ENCODE measurements around the gene USP44.

Gene USP44

DNA sequence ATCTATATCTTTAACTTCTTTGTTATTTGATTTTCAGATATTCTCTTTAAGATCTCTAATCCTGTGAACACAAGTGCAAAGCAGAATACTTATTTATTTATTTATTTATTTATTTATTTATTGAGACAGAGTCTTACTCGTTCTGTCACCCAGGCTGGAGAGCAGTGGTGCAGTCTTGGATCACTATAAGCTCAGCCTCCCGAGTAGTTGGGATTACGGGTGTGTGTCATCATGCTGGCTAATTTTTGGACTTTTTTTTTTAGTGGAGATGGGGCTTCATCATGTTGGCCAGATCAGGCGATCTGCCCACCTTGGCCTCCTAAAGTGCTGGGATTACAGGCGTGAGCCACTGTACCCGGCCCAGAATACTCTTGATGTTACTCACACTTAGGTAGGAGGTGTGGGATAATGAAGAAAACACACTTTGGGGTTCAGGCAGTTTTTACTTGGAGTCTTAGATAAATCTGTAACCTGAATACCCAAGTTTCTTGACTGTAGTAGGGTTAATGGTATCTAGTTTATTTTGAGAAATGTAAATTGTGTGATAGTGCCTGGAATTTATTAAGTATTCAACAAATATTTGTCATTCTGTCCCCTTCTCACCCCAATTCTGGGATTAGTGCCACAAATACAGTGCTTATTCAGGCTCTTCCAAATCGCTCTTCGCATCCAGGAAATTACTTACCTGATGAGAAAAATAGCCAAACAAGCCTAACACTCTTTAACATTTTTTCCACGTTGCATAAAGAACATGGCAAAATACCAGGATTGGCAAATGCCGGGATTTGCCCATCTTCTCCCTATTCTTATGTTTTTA is 44.4 kb downstream of the USP44 start:
- ChIA-PET CTCF (interaction anchor here (0.6 kb wide), 1 partner anchor 371 kb away, joined by 6 read pairs; no protein-coding TSS in a partner anchor), POLR2A (ENCODE audit: low non-redundant PET) (no interaction called here)
- TF ChIP-seq, protein P1, sequence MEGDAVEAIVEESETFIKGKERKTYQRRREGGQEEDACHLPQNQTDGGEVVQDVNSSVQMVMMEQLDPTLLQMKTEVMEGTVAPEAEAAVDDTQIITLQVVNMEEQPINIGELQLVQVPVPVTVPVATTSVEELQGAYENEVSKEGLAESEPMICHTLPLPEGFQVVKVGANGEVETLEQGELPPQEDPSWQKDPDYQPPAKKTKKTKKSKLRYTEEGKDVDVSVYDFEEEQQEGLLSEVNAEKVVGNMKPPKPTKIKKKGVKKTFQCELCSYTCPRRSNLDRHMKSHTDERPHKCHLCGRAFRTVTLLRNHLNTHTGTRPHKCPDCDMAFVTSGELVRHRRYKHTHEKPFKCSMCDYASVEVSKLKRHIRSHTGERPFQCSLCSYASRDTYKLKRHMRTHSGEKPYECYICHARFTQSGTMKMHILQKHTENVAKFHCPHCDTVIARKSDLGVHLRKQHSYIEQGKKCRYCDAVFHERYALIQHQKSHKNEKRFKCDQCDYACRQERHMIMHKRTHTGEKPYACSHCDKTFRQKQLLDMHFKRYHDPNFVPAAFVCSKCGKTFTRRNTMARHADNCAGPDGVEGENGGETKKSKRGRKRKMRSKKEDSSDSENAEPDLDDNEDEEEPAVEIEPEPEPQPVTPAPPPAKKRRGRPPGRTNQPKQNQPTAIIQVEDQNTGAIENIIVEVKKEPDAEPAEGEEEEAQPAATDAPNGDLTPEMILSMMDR (conservative IDR thresholded peaks at IDR 0.05; ENCODE audit: low read depth), result no peak
- no peak overlapping the region for H3K27ac ChIP-seq
- no peak for DNase-seq (ENCODE audit: low spot score)

DNA sequence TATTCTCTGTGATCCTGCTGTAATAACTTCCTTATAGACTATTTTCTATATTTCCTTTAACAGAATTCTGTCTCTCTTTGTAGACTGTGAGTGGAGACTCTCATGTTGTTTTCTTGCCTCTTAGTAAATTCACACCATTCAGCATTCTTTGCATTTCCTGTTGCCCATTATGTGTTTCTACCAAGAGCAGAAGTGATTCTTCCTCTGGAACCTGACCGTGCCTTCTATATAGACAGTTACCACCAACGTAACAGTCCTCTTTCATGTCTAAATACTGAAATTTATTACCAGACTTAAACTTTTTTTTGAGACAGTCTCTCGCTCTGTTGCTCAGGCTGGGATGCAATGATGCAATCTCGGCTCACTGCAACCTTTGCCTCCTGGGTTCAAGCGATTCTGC is 46.2 kb downstream of the USP44 start:
- H3K27ac ChIP-seq, result no peak overlapping the region
- no peak for DNase-seq (ENCODE audit: low spot score)
- POLR2A ChIA-PET (ENCODE audit: low non-redundant PET), result no interaction called here
- CTCF ChIA-PET, result interaction anchor here (0.7 kb wide), 1 partner anchor 209 kb away, joined by 6 read pairs; no protein-coding TSS in a partner anchor
- TF ChIP-seq, protein P1 (conservative IDR thresholded peaks at IDR 0.05; ENCODE audit: low read depth), result no peak

DNA sequence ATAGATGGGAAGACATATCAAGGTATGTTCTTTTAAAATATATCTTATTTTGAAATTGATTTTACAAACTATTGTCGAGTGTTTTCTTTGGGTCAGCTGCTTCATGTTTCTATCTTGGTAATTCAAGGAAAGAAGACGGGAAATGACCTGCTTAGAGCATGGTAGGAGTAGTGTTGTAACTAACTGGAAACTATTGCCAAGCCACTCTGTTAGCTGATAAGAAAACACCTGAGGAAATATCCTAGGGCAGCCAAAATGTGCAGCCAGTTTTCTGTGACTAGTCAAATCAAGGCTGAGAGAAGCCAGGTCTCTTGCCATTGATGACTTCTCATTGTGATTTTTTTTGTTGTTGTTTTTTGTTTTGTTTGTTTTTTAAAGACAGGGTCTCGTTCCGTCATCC is 47.1 kb downstream of the USP44 start:
- no peak overlapping the region for H3K27ac ChIP-seq
- TF ChIP-seq, protein P1 (conservative IDR thresholded peaks at IDR 0.05; ENCODE audit: low read depth), result no peak
- ChIA-PET POLR2A (ENCODE audit: low non-redundant PET) (no interaction called here), CTCF (no interaction called here)
- DNase-seq (ENCODE audit: low spot score), result no peak

DNA sequence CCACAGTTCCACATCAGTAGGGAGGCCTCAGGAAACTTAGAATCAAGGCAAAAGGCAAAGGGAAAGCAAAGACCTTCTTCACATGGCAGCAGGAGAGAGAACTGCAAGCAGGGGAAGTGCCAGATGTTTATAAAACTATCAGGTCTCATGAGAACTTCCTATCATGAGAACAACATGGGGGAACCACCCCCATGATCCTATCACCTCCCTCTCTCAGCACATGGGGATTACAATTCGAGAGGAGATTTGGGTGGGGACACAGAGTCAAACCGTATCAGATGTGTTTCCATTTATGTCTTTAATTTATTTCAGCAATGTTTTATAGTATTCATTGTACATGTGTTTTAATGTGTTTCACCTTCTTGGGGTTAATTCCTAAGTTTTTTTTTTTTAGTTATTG is 51.5 kb downstream of the USP44 start:
- ChIA-PET POLR2A (ENCODE audit: low non-redundant PET) (no interaction called here), CTCF (no interaction called here)
- H3K27ac ChIP-seq, result no peak overlapping the region
- no peak for DNase-seq (ENCODE audit: low spot score)
- TF ChIP-seq, protein P1 (conservative IDR thresholded peaks at IDR 0.05; ENCODE audit: low read depth), result no peak

DNA sequence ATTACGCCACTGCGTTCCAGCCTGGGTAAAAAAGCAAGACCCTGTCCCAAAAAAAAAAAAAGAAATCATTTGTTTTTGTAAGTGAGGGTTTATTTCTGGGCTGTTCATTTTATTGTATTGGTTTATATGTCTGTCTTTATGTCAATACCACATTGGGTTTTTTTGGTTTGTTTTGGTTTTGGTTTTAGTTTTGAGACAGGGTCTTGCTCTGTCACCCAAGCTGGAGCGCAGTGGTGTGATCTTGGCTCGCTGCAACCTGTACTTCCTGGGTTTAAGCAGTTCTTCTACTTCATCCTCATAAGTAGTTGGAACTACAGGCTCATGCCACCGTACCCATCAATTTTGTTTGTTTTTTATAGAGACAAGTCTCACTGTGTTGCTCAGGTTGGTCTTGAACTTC is 52.3 kb downstream of the USP44 start:
- TF ChIP-seq, protein P1 (conservative IDR thresholded peaks at IDR 0.05; ENCODE audit: low read depth), result no peak
- no peak for DNase-seq (ENCODE audit: low spot score)
- CTCF ChIA-PET, result interaction anchor here (0.7 kb wide), 1 partner anchor 15 kb away, joined by 3 read pairs; no protein-coding TSS in a partner anchor
- no peak overlapping the region for H3K27ac ChIP-seq
- POLR2A ChIA-PET (ENCODE audit: low non-redundant PET), result no interaction called here

DNA sequence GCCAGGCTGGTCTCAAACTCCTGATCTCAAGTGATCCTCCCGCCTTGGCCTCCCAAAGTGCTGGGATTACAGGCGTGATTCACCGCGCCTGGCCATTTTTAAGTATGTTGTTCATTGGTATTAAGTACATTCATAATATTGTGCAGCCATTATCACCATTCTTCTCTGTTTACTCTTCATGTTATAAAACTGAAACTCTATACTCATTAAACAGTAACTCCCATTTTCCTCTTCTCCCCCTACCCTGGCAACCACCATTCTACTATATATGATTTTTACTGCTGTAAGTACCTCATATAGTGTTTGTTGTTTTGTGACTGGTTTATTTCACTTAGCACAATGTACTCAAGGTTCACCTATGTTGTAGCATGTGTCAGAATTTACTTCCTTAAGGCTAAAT is 54.2 kb downstream of the USP44 start:
- TF ChIP-seq, protein P1 (conservative IDR thresholded peaks at IDR 0.05; ENCODE audit: low read depth), result no peak
- no peak overlapping the region for H3K27ac ChIP-seq
- CTCF ChIA-PET, result no interaction called here
- DNase-seq (ENCODE audit: low spot score), result no peak
- POLR2A ChIA-PET (ENCODE audit: low non-redundant PET), result no interaction called here

All from RWPE1 (cell line).